NCI-H1930 (cell line): ENCODE measurements around the gene COL5A1.

Experiments used
- DNase-seq, 2 experiments: peaks; one replicate each; lab custom pipeline; 2025; lab: John Stamatoyannopoulos, UW

COL5A1 gene

DNA sequence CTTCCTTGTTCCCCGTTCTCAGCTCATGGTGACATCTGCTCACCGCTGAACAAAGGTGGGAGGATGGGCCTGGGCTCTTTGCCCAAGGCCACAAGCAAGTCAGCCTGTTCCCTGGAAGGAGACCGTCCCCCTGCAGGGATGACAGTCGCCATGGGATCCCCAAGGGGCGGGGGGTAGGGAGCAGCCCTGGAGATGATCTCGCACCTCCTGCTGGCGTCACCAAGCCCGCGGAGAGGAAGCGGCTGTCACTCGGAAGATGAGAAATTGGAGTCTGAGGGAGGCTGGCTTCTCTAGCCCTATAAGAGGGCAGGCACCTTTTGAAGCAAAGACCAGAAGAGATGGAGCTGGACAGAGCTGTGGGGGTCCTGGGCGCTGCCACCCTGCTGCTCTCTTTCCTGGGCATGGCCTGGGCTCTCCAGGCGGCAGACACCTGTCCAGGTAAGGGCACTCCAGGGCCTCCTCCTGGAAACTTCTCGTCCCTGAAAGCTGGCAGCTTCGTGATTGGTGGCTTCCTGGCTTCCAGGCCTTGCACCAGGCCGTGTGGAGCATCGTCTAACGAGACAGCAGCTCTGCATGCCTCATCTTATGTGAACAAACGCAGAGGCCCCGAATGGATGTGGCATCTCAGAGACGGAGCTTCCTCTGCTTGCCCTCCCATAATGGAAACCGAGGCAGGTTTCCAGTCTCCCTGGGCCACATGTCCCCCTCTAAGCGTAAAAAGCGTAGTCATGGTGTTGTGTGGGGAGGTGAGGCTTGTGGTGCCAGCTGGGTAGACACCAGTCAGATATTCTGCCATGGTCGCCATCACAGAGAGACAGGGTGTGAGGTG is 239.1 kb downstream of the COL5A1 start, which contains the start of gene FCN2:
Gene FCN2, plus strand, starts transcription at position 327 of the 829 bp plus-strand sequence. Its CDS starts 12 bp downstream, at position 339.
- no peak for DNase-seq

DNA sequence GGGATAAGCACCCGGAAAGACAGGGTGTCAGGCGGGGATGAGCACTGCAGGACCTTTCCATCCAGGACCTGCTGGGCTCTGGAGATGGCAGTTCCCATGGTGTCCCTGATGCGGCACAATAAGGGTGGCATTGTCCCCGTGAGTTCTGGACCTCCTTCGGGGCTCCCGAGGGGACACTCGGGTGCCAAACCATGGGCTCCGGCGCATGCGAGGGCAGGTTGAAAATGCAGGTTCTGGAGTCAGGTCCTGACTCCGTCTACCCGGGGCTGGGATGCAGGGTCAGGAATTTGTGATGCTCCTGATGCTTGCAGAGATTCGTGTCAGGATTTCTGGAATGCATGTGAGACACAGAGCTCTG is 239.7 kb downstream of the COL5A1 start:
- DNase-seq = no peak

DNA sequence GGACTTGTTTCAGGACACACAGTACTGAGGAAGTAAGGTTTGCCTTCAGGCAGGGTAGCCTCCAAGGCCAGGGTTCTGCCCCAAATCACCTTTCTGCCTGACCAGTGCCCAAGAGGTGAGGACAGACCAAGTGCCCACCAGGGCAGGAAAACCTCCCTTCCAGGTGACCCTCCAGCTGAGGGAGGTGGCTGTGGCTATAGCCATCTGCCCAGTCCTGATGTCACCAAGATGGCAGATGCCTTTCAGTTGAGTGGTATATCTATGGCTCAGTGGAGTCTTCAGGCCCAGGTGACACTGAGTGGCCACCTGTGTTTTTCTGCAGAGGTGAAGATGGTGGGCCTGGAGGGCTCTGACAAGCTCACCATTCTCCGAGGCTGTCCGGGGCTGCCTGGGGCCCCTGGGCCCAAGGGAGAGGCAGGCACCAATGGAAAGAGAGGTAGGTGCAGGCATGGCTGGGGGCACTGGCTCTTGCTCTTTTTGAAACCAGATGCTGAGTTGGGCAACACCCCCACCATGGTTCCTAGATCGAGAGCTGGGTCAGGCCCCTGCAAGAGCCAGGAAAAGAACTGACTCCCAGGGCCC is 240.7 kb downstream of the COL5A1 start:
- no peak for DNase-seq

DNA sequence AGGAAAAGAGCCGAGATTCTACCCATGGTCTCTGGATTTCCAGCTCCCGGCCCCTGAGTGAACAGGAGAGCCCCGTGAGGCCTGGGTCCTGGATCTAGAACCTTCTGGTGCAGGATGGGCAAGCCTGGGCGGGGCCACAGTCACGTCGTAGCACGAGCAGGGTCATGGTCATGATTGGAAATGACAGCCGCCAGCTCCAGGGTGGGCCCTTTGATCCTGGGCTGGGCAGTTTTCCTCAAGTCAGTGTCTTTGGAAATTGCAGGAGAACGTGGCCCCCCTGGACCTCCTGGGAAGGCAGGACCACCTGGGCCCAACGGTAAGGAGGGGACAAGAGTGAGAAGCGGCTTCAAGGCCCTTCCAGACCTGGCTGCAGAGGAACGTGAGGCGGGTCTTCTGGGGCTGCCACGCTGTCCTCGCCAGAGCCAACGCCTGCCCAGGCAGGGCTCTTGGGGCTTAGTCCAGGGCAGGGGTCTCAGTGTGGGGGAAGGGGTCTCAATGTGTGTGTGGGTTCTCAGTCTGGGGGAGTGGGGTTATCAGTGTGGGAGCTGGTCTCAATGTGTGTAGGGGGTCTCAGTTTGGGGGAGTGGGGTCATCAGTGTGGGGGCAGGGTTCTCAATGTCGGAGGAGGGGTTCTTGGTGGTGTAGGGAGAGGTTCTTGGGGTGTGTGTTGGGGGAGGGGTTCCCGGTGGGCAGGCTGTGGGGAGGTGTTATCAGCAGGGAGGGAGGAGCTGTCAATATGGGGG is 241.6 kb downstream of the COL5A1 start:
- no peak for DNase-seq

DNA sequence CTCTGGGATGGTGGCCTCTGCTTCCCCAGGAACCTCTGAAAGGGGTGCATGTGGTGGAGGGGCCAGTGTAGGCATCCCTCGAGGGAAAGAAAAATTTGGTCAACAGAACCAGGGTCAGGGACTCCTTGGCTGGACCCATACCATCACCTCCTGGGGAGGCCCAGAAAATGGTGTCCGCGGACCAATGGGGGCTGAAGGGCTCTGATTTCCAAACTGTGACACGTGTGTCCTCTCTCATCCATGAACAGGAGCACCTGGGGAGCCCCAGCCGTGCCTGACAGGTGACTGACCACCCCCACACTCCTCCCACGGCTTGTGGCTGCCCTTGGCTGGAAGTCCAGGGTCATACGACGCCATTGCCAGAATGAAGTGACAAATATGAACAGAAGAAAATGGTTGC is 242.9 kb downstream of the COL5A1 start:
- DNase-seq = no peak

DNA sequence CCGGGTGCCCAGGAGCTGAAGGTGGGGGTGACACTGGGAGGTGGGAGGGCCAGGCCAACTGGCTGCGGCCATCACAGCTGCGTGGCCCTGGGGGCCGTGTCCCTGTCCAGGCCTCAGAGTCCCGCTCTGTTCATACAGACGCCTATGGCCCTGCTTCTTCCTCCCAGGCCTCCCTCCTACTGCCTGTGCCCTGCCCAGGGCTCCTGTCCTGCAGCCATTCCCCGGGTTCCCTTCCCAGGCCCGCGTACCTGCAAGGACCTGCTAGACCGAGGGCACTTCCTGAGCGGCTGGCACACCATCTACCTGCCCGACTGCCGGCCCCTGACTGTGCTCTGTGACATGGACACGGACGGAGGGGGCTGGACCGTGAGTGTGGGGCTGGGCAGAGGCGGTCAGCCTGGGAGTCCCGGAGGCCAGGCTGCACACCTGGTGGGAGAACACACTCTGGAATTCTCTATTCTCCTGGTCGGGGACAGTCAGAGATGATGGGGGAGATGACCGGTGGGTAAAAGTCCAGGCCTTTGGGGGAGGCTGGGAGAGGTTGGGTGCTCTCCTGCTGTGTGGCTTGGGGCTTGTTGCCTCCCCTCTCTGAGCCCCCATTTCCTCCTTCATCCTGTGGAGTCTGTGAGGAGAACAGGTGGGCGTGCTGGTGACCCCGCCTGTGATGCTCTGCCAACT is 243.5 kb downstream of the COL5A1 start:
- no peak for DNase-seq

DNA sequence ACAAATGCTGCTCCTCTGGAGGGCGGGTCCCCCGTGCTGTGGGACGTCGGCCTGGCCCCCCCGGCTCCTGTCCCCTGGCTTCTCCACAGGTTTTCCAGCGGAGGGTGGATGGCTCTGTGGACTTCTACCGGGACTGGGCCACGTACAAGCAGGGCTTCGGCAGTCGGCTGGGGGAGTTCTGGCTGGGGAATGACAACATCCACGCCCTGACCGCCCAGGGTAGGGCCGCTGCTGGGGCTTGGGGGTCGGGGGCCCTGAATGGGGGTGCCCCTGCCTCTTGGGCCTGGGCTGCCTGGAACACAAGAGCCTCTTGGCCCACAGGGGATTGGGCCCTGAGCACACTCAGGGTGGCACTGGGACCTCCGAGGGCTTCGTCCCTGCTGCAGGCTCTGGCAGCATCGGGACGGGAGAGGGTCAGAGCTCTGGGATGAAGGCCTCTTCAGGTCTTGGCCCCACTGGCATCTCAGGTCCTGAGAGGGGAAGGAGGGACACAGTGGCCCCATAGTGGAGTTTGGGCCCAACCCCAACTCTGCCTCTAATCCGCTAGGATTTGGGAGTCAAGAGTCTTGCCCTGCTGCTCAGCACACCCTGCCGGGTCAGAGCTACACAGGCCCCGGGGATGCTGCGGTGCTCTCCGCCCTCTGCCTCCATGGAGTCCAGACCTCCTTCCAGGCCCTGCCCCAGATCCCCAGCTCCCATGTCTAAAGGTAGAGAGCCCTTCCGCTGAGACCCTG is 244.2 kb downstream of the COL5A1 start:
- DNase-seq = no peak

DNA sequence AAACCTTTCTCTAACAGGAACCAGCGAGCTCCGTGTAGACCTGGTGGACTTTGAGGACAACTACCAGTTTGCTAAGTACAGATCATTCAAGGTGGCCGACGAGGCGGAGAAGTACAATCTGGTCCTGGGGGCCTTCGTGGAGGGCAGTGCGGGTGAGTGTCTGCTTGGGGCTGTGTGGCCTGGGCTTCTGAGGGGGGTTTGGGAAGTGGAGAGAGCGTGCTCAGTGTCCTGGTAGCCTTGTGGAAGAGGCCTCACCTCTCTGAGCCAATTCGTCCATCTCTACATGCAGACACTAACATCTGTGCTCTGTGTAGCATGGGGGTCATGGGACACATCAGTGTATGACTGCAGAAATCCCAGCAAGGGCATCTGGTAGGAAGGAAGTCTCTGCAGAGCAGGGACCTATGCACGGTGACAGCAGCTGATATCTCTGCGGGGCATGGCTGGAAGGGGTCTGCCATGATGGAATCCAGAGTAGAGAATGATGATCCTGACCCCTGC is 244.9 kb downstream of the COL5A1 start:
- DNase-seq = no peak

DNA sequence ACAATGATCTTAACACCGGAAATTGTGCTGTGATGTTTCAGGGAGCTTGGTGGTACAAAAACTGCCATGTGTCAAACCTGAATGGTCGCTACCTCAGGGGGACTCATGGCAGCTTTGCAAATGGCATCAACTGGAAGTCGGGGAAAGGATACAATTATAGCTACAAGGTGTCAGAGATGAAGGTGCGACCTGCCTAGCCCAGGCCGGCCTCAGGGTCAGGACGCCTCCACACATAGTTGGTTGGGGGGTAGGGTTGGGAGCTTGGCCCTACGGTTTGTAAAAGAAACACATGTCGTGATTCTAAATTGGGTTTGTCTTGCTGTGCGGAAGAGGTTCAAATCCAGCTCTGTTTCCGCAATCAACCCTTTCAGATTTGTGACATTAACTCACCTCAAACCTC is 245.6 kb downstream of the COL5A1 start:
- DNase-seq = no peak

DNA sequence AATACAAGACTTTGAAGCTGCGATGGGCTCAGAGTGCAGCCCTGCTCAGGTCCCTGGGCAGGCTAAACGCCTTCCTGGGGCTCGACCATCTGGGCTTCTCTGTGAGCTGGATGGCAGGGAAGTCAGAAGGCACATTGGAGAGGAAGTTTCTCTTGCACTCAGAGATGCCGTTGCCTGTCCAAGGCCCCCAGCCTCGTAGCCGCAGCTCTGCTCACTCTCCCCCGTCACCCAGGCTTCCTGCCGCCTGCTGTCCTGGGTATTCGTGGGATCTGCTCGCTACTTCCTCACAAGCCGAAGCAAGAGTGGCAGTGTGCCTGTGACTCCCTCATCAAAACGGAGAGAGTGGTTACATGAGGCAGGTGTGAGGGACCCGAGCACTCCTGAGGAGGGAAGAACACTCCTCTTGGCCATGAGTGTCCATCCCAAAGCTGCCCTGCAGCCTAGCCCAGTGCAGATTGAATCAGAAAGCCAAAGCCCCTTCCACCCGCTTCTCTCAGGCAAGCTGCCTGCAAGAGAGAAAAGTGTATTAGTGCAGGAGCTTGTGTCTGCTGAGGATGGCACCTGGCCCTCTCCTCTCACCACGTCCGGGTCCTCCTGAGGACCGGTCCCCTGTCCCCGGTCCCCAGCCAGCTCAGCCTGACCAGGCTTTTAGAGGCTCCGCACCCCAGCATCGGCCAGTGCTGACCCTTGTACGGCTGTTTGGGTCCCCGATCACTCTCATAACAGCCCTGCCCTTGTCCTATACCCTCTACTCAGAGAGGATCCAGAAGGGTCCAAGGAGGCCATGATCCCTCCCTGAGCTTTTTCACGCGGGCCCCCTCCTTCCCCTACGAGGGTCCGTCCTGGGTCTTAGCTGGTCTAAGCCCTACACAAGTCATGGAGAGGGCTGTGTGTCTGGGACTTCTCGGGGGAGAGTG is 246.3 kb downstream of the COL5A1 start:
- DNase-seq = no peak

DNA sequence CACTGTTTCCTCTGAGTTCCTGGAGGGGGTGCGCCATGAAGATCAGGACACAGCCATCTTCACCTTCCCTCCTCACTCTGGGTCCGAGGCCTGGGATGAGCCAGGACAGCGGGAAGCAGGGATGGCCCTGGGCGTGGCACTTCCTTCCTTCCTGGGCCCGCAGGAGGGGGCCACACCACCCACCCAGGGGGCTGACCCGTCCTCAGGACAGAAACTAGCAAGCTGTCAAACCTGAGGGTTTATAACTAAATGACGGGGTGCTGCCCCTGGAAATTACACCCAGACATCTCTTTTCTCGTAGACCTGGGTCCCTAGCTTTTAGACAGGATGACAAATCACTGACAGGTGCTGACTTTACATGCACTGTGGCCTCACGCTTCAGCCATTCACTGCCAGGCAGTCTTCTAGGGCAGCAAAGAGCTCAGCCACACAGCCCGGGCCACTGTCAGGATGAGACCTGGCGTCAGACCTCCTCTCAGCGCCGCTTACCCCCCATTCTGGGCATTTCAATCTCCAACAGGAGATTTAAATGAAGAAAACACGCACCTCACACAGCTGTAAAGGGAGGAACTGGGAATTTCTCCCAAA is 247.1 kb downstream of the COL5A1 start:
- DNase-seq = no peak

DNA sequence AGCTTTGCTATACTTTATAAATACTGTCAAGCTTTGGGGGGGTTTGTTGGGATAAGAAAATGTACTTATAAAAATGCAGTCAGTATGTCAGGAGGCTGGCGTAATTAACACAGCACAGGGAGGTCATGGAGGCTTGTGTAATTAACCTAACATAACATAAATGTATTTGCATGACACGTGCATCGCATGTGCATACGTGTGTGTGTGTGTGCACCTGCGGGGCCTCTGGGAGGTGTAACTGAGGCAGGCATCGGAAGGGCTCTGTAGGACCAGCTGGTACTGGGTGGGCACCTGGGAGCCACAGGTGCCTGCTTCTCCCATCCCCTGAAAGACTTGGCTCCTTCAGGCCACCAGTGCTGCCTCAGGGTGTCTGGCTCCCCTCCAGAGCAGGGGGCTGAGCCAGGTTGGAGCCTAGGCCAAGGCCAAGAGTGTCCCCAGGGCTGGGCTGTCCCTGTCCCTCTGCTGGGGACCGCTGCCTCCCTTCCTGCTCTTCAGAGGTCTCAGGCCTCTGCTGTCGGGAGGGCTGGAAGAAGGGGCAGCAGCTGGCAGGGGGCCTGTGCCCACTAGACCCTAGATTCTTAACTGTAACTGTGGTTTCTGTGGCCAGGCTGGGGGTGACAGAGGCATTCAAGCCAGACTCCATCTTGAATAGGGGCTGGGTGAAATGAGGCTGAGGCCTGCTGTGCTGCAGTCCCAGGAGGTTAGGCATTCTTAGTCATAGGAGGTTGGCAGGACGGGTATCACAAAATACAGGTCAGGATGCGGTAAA is 248.0 kb downstream of the COL5A1 start:
- DNase-seq = no peak

DNA sequence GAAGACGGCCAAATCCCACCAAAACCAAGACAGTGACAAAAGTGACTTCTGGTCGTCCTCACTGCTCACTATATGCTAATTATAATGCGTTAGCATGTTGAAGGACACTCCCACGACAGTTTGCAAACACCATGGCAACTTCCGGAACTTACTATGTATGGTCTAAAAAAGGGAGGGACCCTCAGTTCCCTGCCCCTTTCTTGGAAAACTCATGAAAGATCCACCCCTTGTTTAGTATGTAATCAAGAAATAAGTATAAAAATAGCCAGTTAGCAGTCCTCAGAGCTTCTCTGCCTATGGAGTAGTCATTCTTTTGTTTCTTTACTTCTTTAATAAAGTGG is 248.5 kb downstream of the COL5A1 start:
- no peak for DNase-seq

DNA sequence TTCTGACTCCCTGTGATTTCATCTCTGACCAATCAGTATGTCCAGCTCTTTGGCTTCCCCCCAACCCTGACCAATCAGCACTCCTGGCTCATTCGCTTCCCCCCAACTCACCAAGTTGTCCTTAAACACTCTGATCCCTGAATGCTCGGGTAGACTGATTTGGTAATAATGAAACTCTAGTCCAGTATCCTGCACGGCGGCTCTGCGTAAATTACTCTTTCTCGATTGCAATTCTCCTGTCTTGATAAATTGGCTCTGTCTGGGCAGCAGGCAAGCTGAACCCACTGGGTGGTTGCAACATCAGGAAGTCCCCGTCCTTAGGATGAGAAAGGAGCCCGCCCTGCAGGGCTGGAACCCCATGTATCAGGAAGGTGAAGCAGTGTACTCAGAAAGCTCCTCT is 249.4 kb downstream of the COL5A1 start:
- no peak for DNase-seq

DNA sequence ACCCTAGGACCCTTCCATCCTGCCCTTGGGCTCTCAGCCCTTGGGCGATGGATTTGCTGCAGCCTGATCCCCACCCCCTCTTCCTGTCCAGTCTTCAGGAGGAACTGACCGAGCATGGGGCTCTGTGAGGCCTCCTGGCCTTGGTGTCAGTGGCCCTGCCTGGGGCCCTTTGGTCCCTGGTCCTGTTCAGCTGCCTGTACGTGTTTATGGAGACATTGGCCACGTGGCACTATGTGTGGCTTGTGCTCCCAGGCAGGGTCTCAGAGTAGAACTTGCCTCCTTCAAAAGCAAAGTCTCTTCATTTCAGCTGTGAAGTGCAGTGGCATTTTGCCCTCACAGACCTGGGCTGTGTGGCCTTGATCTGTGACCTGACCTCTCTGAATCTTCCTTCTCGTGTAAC is 250.1 kb downstream of the COL5A1 start:
- no peak for DNase-seq

DNA sequence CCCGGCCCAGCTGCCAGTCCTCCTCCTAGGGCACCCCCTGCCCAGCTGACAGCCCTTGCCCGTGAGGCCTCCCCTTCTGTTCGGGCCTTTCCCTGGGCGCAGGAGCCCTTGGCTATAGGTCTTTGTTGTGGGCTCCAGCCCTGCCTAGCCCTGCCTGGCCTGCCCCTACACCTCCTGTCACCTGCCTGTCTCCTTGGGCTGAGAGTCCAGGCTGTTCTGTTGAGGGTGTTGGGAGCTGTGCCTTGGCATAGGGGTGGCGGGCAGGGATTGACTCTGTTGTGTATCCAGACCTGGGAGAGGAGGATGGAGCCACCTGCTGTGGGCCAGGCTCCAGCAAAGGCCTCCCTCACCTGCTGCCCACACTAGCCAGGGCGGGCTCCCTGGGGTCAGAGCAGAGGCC is 250.6 kb downstream of the COL5A1 start:
- DNase-seq = no peak

DNA sequence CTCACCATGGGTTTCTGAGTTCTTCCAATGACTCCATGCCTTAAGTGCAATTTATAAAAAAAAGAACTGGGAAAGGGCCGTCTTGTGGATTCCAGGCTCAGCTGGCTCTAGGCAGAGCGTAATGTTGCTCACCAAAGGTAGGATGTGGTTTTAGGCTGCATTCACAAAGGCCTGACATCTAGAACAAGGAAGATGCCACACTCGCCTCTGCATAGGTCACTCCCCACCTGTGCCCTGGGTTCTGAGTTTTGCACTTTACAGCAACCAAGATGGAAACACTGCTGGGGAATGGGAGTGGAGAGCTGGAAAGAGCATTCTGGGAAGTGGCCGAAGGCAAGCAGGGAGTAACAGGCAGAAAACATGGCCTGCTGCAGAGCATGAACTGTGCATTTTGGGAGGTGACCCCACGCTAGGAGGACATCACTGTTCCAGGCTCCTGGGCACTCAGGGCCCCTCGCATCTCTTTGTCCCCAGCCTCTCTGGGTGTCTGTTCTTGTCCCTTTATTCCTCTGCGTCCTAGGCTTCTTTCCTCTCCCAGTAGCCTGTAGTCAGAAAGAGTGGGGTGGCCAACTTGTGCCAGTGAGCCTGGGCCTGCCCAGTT is 251.3 kb downstream of the COL5A1 start:
- no peak for DNase-seq
